IMR-90 (cell line): ENCODE data around the gene UNC13A. TPM values are rescaled to one million over a fixed set of nuclear protein-coding genes. Genes with fewer than 3 reads are reported as not detected.

Experiments
- ATAC-seq: fragments of 200-7000 bp; cut with Tn5 transposase; 2 replicates; pipeline ENCODE4 v1.9.1; 2020; ENCODE audit warnings: low read depth, mild to moderate bottlenecking, moderate library complexity
- BruUV-seq: library from RNA; stranded (reverse); fragments of 400-500 nt; replicated peaks from 2 replicates; lab custom pipeline; 2021; lab: Mats Ljungman, UMichigan
- CTCF ChIA-PET: fragments of 300-600 bp; formaldehyde crosslinking; extraction: SDS; loops from one replicate; lab custom pipeline; 2021; ENCODE audit warnings: antibody characterized with exemption; lab: Yijun Ruan, JAX
- POLR2A ChIA-PET: fragments of 300-600 bp; sonication (Branson Sonifier 250); formaldehyde crosslinking; loops from one replicate; lab custom pipeline; 2022; ENCODE audit warnings: antibody characterized with exemption; ENCODE audit not compliant: unreplicated experiment; lab: Charles Lee
- DNase-seq: peaks from one replicate; pipeline ENCODE4 v3.0.0; 2013
- H2AFZ ChIP-seq: replicated peaks from 2 replicates; pipeline ENCODE3; 2013; ENCODE audit warnings: low read length, mild to moderate bottlenecking; ENCODE audit not compliant: poor library complexity
- H2AK5ac ChIP-seq: 2 replicates; pipeline ENCODE4 v1.6.1; 2013; ENCODE audit warnings: low read depth, low read length, inconsistent platforms
- H2AK9ac ChIP-seq: replicated peaks from 2 replicates; pipeline ENCODE3; 2013; ENCODE audit warnings: mild to moderate bottlenecking, low read depth, low read length, moderate library complexity; ENCODE audit not compliant: poor library complexity
- H2BK120ac ChIP-seq: 2 replicates; pipeline ENCODE4 v1.6.1; 2013; ENCODE audit warnings: low read depth, low read length, inconsistent platforms
- H2BK15ac ChIP-seq: 3 replicates; pipeline ENCODE4 v1.6.1; 2013; ENCODE audit warnings: low read depth, low read length, inconsistent platforms
- H2BK20ac ChIP-seq: 2 replicates; pipeline ENCODE4 v1.6.1; 2013; ENCODE audit warnings: low read depth, mild to moderate bottlenecking, inconsistent platforms, low read length, moderate library complexity
- H2BK5ac ChIP-seq: 2 replicates; pipeline ENCODE4 v1.6.1; 2013; ENCODE audit warnings: mild to moderate bottlenecking, low read depth, low read length, inconsistent platforms; ENCODE audit not compliant: poor library complexity, severe bottlenecking
- H3K14ac ChIP-seq: replicated peaks from 2 replicates; pipeline ENCODE4 v1.6.1; 2013; ENCODE audit warnings: low read depth, low read length, inconsistent platforms
- H3K18ac ChIP-seq: 2 replicates; pipeline ENCODE4 v1.6.1; 2013; ENCODE audit warnings: low read depth, low read length, control low read depth
- H3K23ac ChIP-seq: 2 replicates; pipeline ENCODE4 v1.6.1; 2013; ENCODE audit warnings: low read depth, low read length, inconsistent platforms
- H3K27ac ChIP-seq: 2 replicates; pipeline ENCODE4 v1.5.1; 2013; ENCODE audit warnings: mild to moderate bottlenecking, control low read depth, low read length; ENCODE audit not compliant: insufficient read depth
- H3K27me3 ChIP-seq: 2 replicates; pipeline ENCODE4 v1.6.1; 2013; ENCODE audit warnings: low read length; ENCODE audit not compliant: control insufficient read depth, insufficient read depth
- H3K36me3 ChIP-seq: 2 replicates; pipeline ENCODE4 v1.6.1; 2013; ENCODE audit warnings: low read length, mixed read lengths; ENCODE audit not compliant: control insufficient read depth, insufficient read depth
- H3K4ac ChIP-seq: 2 replicates; pipeline ENCODE4 v1.6.1; 2013; ENCODE audit warnings: low read depth, low read length, inconsistent platforms
- H3K4me1 ChIP-seq: 2 replicates; pipeline ENCODE4 v1.6.1; 2013; ENCODE audit warnings: low read length, mixed read lengths; ENCODE audit not compliant: control insufficient read depth, insufficient read depth
- H3K4me2 ChIP-seq: 2 replicates; pipeline ENCODE4 v1.6.1; 2013; ENCODE audit warnings: low read depth, mild to moderate bottlenecking, control low read depth, low read length, moderate library complexity
- H3K4me3 ChIP-seq: 2 replicates; pipeline ENCODE4 v1.5.1; 2013; ENCODE audit warnings: low read depth, mild to moderate bottlenecking, control low read depth, low read length, moderate library complexity; ENCODE audit not compliant: insufficient read depth
- H3K56ac ChIP-seq: 2 replicates; pipeline ENCODE4 v1.6.1; 2013; ENCODE audit warnings: low read length, inconsistent platforms; ENCODE audit not compliant: insufficient read depth; ENCODE audit errors: extremely low read depth
- H3K79me1 ChIP-seq, 2 experiments: 2 replicates each; pipeline ENCODE4 v1.6.1; 2013; ENCODE audit warnings: low read length in 2 of 2, inconsistent platforms in 1 of 2, low read depth in 1 of 2
- H3K9ac ChIP-seq: 2 replicates; pipeline ENCODE4 v1.6.1; 2013; ENCODE audit warnings: low read depth, low read length, control low read depth
- H3K9me1 ChIP-seq: 2 replicates; pipeline ENCODE4 v1.6.1; 2013; ENCODE audit warnings: low read length, inconsistent platforms; ENCODE audit not compliant: insufficient read depth
- H3K9me3 ChIP-seq: 2 replicates; pipeline ENCODE4 v1.6.1; 2013; ENCODE audit warnings: low read length; ENCODE audit not compliant: control insufficient read depth, insufficient read depth
- H4K20me1 ChIP-seq: 2 replicates; pipeline ENCODE4 v1.6.1; 2013; ENCODE audit warnings: low read length, inconsistent platforms; ENCODE audit not compliant: insufficient read depth
- H4K5ac ChIP-seq: 2 replicates; pipeline ENCODE4 v1.6.1; 2013; ENCODE audit warnings: mild to moderate bottlenecking, low read depth, low read length, control low read depth
- H4K8ac ChIP-seq, 2 experiments: 2 replicates each; pipeline ENCODE4 v1.6.1; 2013; ENCODE audit warnings: low read depth in 2 of 2, low read length in 2 of 2, control low read depth in 1 of 2, inconsistent platforms in 1 of 2
- H4K91ac ChIP-seq: 2 replicates; pipeline ENCODE4 v1.6.1; 2013; ENCODE audit warnings: low read depth, low read length, inconsistent platforms; ENCODE audit not compliant: insufficient read depth
- BHLHE40 ChIP-seq: fragments of 150-350 bp; IDR thresholded peaks from 2 replicates; pipeline ENCODE4 v1.6.1; 2016; ENCODE audit warnings: mild to moderate bottlenecking, low read depth, low read length
- FOS ChIP-seq: fragments of 150-350 bp; IDR thresholded peaks from 2 replicates; pipeline ENCODE4 v1.6.1; 2016; ENCODE audit warnings: low read depth, low read length
- MAFK ChIP-seq: IDR thresholded peaks from 2 replicates; pipeline ENCODE4 v1.6.1; 2012; ENCODE audit warnings: low read depth, low read length, improper control_type of control experiment
- MXI1 ChIP-seq: IDR thresholded peaks from 2 replicates; pipeline ENCODE4 v1.6.1; 2012; ENCODE audit warnings: low read depth, mild to moderate bottlenecking, low read length, moderate library complexity, borderline replicate concordance
- RCOR1 ChIP-seq: IDR thresholded peaks from 2 replicates; pipeline ENCODE4 v1.6.1; 2012; ENCODE audit warnings: mild to moderate bottlenecking, low read length, improper control_type of control experiment; ENCODE audit not compliant: insufficient replicate concordance
- USF2 ChIP-seq: fragments of 150-350 bp; IDR thresholded peaks from 2 replicates; pipeline ENCODE4 v1.6.1; 2017; ENCODE audit warnings: mild to moderate bottlenecking, antibody characterized with exemption, low read length, low read depth
- WGBS, 2 experiments: methylation state at CpG; one replicate each; pipeline versions ENCODE4 v1.1.5 to v1.1.7; 2013; ENCODE audit warnings: missing lambda C conversion rate in 2 of 2; ENCODE audit not compliant: insufficient read length in 1 of 2; ENCODE audit errors: extremely low coverage in 2 of 2; 5-methylcytosine and 5-hydroxymethylcytosine counted together
- dilution Hi-C: fragments of 300-500 bp; cut with HindIII; formaldehyde crosslinking; loops from one replicate; pipeline ENCODE4 v1.14.3; 2018; ENCODE audit warnings: low sequenced_read_pairs; ENCODE audit not compliant: unreplicated experiment
- in situ Hi-C: fragments of 300-500 bp; cut with MboI; formaldehyde crosslinking; loops from 3 replicates; pipeline ENCODE4 v1.14.3; 2019; ENCODE audit warnings: low sequenced_read_pairs, inconsistent platforms, mixed read lengths
- intact Hi-C: fragments of 100-400 bp; cut with micrococcal nuclease; formaldehyde crosslinking; loops from 2 replicates; pipeline ENCODE4 v1.10.0; 2022
- polyA plus RNA-seq, 3 experiments: library from polyadenylated mRNA; depleted of rRNA; stranded (reverse); fragments of >200 nt; gene quantifications; 2 replicates each; pipeline ENCODE4 v1.2.3, GENCODE V29; 2012; ENCODE audit warnings: low replicate concordance in 1 of 3
- total RNA-seq: library from RNA; depleted of rRNA; stranded (reverse); fragments of >200 nt; gene quantifications from 2 replicates; pipeline ENCODE4 v1.2.3, GENCODE V29; 2012

Gene UNC13A
- total and polyA plus RNA-seq, 2 of the 4 experiments (the other 2 are of a cell fraction) = 0.18 to 0.22 TPM

- Histone ChIP-seq H4K5ac (no peak overlapping the region), H3K4me2 (no peak overlapping the region), H3K56ac (no peak overlapping the region), H3K9ac (no peak overlapping the region), H3K9me1 (peaks cover 8% of the 10 kb centered on the region; the same call in 1 of the 2 replicates), H2AFZ (peak overlapping the region; percentile 51), H2BK5ac (no peak overlapping the region), H4K91ac (no peak overlapping the region), H2AK5ac (no peak overlapping the region), H3K27me3 (peaks cover 21% of the 10 kb centered on the region), H3K23ac (no peak overlapping the region), H3K27ac (no peak overlapping the region), H2BK15ac (no peak overlapping the region), H4K8ac (no peak overlapping the region), H3K14ac (no peak overlapping the region), H3K4me1 (peaks cover 4% of the 10 kb centered on the region), H2BK120ac (no peak overlapping the region), H3K36me3 (no peaks in the 10 kb centered on the region), H2AK9ac (no peak overlapping the region), H3K9me3 (no peaks in the 10 kb centered on the region), H2BK20ac (no peak overlapping the region), H3K18ac (no peak overlapping the region), H3K79me1 (no peaks in the 10 kb centered on the region), H3K4ac (no peak overlapping the region), H4K20me1 (peaks cover 2% of the 10 kb centered on the region), H3K4me3 (no peak overlapping the region)
- DNase-seq (no peak), ATAC-seq (no peak)
- POLR2A ChIA-PET = no interaction called here
- TF ChIP-seq RCOR1 (no peak), BHLHE40 (no peak), USF2 (no peak), MAFK (no peak), MXI1 (no peak), FOS (no peak)
- dilution Hi-C loops = no loop called here
- in situ Hi-C loops = no loop called here
- 0% methylated on average over 4 of the region's 24 CpGs; no CpG with 5 or more reads in 1 of the 2 experiments for WGBS, 2 experiments
- CTCF ChIA-PET = no interaction called here
- BruUV-seq = no TSS peak
- intact Hi-C loops = no loop called here
These were observed 855 bp downstream of the UNC13A start for GRCh38 chr19:17687141-17687856.
